H54 (cell line): Measurements from ENCODE around the gene LIPG.

ENCODE experiments used
- DNase-seq: peaks from one replicate; pipeline ENCODE4 v3.0.0; 2011; ENCODE audit warnings: low spot score, mixed read lengths; ENCODE audit not compliant: insufficient read length
- FAIRE-seq: peaks from 3 replicates; lab custom pipeline; 2011; peaks lifted over from hg19 to GRCh38; lab: Jason Lieb, UNC
- POLR2A ChIP-seq: IDR thresholded peaks from 2 replicates; pipeline ENCODE4 v1.6.1; 2011; ENCODE audit warnings: low read depth, mild to moderate bottlenecking, low read length

LIPG gene

GRCh38 chr18:49638209-49638785 is 76.4 kb downstream of the LIPG start:
- DNase-seq, result no peak
- no peak for TF ChIP-seq POLR2A
- FAIRE-seq, result no peak

- no peak for FAIRE-seq
- no peak for TF ChIP-seq POLR2A
- DNase-seq, result no peak
These were observed 77.2 kb downstream of the LIPG start for GRCh38 chr18:49638891-49639557.

- FAIRE-seq, result no peak
- DNase-seq, result no peak
- no peak for TF ChIP-seq POLR2A
These were observed 78.0 kb downstream of the LIPG start for GRCh38 chr18:49639643-49640391.

GRCh38 chr18:49640741-49641140 is 78.9 kb downstream of the LIPG start:
- no peak for TF ChIP-seq POLR2A
- FAIRE-seq (no peak), DNase-seq (no peak)

- FAIRE-seq, result no peak
- no peak for TF ChIP-seq POLR2A
- DNase-seq, result no peak
These were observed 83.3 kb downstream of the LIPG start for GRCh38 chr18:49645196-49645595.

- no peak for FAIRE-seq
- no peak for TF ChIP-seq POLR2A
- no peak for DNase-seq
These were observed 84.0 kb downstream of the LIPG start for GRCh38 chr18:49645841-49646351.

- DNase-seq, result no peak
- TF ChIP-seq POLR2A, result no peak
- FAIRE-seq, result no peak
These were observed 85.0 kb downstream of the LIPG start for GRCh38 chr18:49646873-49647272.

GRCh38 chr18:49647496-49648168 is 85.8 kb downstream of the LIPG start:
- FAIRE-seq (no peak), DNase-seq (no peak)
- no peak for TF ChIP-seq POLR2A

GRCh38 chr18:49648326-49648725 is 86.5 kb downstream of the LIPG start:
- no peak for FAIRE-seq
- DNase-seq, result no peak
- TF ChIP-seq POLR2A, result no peak
